Fibroblast of skin of scalp (primary cell): Measurements from ENCODE around the gene SPAG4.
A peak's percentile ranks its signal among the peaks of the same experiment; 100 is the strongest.

Source experiments
- DNase-seq: peaks from one replicate; pipeline ENCODE4 v3.0.0-alpha.2; 2013

SPAG4 gene

DNA sequence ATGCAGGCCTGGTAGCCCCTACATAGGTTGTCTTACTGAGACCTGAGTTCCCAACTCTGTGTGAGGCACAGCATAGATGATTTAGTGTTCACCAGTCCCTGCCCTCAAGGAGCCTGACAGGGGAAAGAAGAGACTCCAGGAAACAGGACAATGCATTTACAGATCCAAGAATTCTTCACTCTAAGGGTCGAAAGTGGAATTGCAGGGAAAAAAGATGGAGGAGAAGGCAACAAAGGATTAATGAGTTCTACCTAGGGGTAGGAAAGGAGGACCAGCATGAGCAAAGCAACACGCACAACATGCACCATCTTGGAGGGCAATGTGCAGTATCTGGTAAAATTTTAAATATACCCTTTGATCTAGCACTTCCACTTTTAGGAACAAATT is 5.9 kb downstream of the SPAG4 start:
- no peak for DNase-seq

DNA sequence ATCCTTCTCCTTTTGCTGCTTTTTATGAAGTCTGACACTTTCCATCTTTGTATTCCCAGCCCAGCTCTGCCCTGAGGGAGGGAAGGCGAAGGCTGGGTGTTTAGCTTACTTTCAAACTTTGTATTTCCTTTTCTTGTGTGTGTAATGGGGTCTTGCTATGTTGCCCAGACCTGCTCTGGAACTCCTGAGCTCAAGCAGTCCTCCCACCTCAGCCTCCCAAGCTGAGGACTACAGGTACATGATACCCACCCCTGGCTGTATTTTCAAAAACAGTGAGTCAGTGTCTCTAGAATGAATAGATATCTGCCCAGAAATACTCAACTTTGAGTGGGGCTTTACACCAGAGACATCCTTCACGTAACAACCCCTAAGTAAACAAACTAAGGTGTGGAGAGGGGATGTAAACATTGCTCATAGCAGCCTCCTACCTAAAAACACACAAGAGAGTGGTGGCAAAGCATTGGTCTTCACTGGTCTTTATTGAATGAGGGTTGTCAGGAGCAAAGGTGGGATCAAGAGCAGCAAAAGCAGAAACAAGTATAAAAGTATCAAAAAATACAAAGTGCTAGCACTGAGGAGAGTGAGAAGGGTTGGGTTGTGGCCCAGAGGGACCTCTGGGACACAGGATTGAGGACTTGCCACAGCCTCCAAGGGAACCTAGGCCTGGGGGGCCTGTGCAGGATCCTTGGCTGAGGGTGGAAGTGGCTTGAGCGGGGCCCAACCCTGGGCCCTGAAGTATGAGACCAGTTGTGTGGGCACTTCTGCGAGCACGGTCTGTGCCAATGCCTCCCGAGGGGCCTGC is 10.2 kb downstream of the SPAG4 start:
- no peak for DNase-seq

DNA sequence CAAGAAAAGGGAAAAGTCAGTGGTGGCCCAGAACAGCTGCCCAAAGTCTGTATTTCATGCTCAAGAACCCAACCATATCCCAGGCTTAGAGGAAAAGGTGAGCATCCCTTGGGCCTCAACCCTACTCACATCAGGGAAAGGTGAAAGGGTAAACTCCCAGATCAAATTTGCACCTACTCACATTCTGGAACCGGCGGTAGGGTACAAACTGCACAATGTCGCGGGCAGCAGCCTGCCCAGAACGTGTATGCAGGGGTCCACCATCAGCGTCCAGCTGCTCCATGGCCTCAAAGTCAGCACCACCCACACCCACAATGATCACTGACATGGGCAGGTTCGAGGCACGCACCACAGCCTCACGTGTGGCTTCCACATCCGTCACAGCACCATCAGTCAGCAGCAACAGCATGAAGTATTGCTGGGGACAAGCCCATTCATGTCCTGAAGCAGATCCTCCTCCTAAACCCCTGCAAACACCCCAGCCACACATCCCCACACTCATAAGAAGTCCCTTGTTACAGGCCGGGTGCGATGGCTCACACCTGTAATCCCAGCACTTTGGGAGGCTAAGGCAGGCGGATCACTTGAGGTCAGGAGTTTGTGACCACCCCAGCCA is 10.9 kb downstream of the SPAG4 start:
- DNase-seq: no peak

DNA sequence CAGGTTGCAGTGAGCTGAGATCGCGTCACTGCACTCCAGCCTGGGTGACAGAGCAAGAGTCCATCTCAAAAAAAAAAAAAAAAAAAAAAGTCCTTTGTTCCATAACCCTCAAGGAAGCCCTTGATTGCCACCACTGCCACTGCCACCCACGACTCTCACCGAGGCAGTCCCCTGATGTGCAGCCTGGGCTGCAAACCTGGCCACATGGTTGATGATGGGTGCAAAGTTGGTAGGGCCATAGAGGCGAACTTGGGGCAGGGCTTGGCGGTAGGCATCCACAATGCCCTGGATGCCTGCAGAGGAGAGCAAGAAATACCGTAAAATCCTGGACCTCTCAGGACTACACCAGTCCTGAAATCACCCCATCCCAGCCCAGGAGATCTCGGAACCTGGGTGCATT is 11.5 kb downstream of the SPAG4 start:
- no peak for DNase-seq

DNA sequence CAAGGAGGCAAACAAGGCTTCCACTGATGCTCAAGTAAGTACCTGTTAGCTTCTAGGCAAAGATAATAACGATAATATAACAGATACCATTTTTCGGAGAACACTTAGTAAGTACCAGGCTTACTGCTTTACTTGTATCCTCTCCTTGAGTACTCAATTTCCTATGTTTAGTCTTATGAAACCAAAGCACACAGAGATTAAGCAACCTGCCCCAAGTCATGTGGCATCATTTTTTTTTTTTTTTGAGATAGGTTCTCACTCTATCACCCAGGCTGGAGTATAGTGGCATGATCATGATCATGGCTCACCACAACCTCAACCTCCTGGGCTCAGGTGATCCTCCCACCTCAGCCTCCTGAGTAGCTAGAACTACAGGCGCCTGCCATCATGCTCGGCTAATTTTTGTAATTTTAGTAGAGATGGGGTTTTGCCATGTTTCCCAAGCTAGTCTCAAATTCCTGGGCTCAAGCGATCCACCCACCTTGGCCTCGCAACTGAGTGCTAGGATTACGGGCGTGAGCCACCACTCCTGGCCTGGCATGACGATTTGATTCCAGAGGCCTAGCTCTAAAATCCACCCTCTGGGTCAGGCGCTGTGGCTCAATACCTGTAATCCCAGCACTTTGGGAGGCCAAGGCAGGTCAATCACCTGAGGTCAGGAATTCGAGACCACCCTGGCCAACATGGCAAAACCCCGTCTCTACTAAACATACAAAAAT is 14.0 kb downstream of the SPAG4 start:
- DNase-seq: no peak

DNA sequence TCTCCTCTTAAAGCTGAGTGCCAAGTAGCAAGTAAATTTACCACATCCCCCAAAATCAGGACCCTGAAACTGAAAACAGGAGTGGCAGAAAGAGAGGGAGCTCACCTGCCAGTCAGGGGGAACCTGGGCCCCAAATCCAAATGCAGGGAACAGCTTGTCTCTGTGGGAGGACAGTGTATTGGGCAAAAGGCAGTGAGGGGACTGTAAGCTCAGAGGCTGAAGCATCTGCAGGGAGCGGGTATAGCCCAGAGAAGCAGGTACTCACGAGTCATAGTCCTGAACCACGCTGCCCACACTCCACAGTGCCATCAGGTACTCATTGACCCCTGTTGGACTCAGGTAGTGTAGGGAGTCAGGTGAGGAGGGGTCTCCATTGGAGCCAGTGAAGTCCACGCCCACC is 15.0 kb downstream of the SPAG4 start:
- DNase-seq: no peak

DNA sequence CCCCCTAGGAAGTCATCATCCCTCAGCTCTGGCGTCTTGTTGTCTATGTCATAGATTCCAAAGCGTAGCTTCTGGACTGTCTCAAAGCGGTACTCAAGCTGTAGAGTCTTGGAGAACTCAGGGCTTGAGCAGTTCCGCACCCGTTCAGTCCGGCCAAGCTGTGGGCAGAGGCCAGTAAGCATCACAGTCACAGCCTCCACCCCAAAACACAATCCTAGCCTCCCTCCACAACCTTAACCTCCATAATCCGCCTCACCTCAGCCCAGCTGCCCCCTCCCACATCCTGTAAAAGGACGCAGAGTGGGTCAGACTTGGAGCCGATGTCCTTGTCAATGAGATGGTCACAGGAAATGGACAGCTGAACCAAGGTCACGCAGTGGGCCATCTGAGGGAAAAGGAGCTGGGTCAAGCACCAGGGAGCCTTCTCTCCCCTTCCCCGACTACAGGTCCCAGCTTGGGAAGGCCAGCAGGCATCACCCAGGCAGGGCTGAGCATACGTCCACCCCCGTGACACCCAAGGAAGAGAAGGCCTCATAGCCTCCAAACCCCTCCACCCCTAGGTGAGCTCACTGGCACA is 17.0 kb downstream of the SPAG4 start:
- no peak for DNase-seq

DNA sequence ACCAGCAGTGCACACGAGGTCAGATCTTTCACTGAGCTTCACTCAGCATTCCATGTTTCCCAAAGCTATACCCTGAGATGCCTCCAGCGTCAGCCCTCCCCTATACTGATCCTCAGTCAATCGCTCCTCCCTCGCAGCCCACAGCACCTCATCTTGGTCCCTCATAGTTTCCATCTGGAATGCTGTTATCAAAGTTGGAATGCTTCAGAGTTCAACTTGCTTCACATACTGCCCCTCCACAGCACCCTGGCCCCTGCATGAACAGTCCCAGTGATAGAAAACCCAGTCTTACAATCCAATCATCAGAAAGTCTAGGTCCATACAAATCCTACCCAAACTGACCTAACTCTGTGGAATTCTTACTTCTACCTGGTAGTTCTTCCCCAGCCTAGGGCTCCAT is 20.0 kb downstream of the SPAG4 start:
- no peak for DNase-seq

DNA sequence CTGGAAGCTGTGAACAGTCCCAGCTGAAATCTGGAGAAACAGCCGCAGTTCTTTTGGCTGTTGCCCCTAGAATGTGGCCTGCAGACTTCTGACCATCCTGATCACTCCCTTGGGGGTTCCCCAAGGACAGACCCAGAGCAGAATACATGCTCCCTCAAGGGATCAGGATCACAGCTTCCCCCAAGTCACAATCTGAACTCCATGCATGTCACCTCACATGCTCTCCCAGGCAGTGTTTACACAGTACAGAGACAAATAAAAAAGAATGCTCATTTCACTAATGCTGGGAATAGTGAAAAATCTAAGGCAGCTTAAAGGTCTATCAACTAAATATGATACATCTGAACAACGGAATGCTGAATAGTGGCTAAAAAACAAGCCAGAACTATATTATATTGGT is 20.5 kb downstream of the SPAG4 start:
- DNase-seq: no peak

DNA sequence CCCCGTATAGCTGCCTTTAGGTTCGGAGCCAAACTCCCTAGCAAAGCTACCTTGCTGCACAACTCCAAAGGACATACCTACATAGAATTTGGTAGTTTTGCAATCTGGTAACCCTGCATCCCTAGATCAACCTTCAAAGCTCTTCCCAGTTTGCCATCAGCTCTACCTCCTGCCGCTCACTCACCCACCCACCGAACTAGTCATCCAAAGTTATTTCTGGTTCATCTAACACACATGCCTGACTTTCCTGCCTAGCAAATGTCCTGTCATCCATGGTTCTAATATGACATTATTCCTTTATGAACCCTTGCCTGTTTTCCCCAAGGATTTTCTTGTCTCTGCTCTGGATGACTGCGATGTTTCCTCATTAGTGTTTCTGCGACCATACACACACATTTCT is 21.6 kb downstream of the SPAG4 start:
- no peak for DNase-seq

DNA sequence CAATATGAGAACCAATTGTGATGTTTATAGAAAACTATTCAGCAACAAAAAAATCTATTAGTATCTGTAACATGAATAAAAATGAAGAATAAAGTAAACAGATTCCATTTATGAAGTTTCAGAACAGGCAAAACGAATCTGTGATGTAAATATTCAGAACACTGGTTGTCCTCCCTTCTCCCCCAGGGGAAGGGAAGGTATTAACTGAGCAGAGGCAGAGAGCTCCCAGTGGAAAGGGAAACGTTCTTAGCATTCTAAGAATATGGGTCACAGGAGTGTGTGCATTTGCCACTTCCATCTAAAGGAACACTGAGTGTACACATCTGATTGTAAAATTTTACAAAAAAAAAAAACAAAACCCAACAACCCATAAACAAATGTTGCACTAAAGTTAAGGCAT is 23.1 kb downstream of the SPAG4 start:
- DNase-seq: peak; percentile 18

DNA sequence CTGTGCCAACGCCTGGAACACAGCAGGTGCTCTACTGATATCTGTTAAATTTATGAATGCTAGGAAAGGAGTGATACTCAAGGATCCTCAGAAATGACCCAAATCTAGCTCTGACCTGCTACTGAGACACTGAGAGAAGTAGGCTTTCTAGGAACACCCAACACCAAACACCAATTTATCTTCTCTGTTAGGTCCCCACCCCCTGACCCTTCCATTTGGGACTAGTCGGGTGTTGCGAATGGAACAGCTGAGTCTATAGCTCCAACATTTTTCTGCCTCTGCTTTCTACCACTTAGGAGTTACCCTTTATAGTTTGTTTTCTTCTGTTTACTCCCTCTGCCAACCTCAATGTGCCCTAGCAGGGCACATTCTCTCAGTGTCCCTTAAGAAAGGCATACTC is 25.1 kb downstream of the SPAG4 start:
- no peak for DNase-seq

DNA sequence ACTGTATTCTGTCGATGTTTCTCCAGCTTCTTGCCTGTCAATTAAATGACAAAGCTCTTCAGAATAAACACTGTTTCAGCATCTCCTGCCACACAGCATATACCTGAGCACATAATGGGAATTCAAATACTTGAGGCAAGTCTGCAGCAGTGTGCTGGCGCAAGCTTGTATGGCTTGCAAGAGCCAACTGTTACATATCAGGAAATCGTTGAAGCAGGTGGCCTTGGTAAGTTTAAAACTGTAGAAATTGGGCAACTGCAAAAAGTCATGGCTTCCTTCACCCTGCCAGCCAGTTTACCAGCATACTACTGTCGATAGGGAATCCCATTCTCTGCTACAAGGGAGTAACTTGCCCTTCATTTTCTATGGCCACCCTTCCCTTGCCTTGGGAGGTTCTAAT is 26.1 kb downstream of the SPAG4 start:
- DNase-seq: no peak

DNA sequence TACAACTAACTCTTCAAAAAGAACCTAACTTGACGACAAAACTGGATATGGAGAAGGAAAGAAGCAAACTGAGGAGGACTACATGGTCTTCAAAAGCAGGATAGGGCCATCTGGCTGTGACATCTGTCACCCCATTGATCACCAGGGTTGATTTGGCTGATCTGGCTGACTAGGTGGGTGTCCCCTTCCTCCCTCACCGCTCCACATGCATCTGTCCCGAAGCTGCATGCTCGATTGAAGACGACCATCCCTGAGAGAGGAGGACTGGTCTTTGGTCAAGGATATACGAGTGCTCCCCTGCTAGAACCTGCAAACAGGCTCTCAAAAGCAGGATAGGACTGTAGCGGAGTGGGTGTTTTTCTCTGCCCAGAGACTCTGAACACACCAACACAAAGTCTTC is 27.4 kb downstream of the SPAG4 start:
- no peak for DNase-seq

DNA sequence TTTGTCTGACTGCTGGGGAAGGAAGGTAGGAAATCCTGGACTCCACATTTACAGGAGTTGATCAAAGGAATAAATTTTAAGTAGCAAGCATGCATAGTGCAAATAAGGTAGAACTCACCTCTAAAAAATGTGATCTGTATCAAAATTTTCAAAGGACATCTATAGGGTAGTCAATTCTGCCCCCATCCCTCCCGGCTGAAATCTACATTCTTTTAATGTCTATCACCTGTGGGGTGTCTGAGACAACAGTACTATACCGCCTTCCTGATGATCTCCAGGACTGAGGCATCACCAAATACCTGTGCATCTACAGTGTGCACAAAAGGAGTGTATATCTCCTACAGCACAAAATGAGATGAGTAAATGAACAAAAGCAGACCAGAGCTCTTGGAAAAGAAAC is 29.2 kb downstream of the SPAG4 start:
- DNase-seq: no peak

DNA sequence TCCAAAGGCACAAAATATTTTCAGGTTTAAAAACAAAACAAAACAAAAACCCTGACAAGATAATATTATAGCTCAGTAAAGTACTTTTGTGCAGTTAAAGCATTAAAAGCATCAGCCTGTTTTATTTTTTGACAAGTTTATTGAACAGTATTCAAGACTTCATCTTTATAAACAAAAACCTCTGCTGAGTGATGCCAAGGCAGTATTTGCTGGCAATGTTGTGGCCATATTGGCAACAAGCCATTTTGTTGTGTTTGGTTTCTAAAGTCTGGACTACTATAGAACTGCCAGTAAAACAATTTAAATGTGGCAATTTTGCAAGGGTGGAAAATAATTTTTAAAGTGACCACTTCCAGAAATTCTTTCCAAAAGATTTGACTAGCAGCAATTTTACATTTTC is 33.2 kb downstream of the SPAG4 start:
- peak; percentile 17 for DNase-seq

DNA sequence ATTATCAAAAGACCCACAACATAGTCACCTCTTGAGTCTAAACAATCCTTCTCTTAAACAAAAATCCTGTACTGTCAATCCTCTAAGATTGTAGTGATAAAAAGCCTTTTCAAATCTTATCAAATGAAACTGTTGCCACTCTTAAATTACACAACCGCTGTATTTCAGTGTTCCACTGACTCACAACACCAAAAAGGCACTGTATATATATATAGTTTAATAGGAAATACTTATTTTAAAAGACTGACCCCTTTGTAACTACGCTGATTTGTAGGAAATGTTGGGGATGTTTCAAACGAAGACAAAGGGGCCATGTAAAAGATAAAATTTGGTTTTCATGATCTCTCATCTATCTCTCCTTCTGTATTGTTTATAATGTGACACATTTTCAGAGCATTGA is 35.0 kb downstream of the SPAG4 start:
- DNase-seq: no peak

DNA sequence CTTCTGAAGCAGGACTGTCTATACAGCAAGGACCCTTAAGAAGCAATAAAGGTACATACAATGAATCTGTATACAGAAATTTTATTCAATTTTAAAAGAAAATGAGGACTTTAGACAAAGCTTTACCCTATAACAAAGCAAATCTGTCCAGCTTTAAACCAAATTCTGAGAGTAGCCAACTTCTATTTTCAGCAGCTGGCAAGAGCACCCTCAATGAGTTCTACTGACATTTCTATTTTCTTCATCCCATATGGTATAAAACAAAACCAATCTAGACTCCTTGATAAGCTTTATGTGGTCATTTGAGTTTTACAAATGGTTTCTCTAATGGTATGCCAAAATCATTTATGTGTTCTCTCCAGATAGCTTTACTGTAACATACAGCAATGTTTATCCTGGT is 36.3 kb downstream of the SPAG4 start:
- DNase-seq: no peak

DNA sequence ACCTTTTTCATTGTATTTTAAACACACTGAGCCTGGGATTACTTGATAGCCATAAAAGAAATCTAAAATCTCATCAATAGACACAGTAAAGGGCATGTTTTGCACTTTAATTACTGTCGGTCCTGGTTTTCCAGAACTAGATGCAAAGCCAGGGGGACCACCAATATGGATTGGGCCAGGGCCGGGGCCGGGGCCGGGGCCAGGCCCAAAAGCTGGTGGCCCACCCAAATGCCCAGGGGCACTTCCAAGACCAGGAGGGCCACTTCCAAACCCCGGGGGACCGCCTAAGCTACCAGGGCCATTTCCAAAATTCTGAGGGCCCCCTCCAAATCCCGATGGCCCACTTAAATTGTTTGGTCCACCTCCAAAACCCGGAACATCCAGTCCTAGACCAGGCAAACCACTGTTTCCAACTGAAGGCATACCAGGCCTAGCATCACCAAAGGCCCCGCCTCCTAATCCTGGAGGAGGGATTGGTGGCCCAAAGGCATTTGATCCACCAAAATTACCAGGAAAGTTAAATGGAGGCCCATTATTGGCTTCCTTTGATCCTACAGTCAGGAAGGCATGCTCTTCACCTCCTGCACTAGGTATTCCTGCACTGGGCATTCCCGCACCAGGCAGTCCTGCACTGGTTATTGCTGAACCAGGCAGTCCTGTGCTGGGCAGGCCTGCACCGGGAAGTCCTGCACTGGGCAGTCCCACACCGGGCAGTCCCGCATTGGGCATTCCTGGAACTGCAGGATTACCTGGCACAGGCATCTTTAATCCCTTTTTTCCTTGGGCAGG is 37.2 kb downstream of the SPAG4 start:
- no peak for DNase-seq

DNA sequence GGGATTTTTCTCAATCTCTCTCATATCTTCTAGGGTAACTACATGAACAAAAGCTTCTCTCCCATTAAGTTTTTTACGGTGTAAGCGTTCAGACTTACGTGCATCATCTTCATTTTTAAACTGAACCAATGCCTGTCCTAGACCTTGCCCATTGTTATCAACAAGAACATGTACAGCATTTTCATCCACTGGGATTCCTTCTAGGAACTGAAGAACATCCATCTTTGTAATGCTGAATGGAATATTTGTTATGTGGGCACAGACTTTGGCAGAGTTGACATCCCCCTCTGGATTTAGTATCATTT is 37.8 kb downstream of the SPAG4 start:
- DNase-seq: no peak

DNA sequence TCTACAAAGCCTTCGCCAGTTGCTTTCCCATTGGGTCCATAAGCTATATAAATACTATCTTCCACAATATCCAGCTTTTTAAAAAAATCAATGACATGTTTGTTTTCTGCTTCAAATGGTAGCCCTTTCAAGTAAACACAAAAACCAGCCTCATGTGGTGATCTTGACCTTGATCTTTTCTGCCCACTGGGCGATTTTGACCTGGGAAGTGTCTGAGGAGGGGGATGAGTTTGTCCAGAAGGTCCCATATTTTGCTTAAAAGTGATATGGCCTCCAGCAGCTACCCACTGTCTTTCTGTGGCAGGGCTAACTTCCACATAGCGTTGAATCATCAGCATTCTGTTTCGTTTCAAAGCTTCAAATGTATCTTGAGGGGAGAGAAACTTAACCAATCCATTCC is 38.3 kb downstream of the SPAG4 start:
- no peak for DNase-seq

DNA sequence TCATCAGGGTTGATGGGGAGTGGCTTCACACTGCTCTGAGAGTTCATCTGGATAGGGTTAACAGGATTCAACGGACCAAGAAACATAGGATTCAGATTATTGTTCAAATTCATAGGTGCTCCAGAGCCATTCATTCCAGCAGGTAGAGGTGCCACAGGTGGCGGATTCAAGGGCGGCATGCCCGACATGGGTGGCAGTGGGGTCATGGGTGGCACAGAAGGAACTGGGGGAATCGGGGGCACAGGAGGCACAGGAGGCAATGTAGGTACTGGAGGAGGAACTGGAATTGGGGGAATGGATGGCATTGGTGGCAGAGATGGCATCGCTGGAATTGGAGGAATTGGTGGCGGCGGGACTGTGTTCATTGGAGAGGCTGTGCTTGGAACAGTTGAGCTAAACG is 38.8 kb downstream of the SPAG4 start:
- no peak for DNase-seq

DNA sequence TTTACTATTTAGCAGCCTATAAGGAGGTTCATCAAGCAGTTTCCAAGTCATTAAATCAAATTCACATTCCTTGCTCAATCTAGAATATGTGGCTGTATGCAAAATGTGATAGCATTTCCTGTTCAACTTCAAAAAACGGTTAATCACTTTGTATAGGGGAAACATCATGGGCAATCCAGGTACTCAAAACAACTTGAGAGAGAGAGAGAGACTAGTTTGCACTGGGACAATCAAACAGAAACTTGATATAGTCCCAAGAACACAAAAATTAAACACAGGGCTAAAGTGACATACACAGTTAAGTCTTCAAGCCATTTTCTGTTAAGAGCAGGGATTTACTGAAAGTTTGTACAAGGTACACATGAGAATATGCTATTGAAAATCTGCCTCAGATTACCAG is 41.6 kb downstream of the SPAG4 start:
- DNase-seq: no peak
